ENCODE measurements around the gene ACKR2.

DNA sequence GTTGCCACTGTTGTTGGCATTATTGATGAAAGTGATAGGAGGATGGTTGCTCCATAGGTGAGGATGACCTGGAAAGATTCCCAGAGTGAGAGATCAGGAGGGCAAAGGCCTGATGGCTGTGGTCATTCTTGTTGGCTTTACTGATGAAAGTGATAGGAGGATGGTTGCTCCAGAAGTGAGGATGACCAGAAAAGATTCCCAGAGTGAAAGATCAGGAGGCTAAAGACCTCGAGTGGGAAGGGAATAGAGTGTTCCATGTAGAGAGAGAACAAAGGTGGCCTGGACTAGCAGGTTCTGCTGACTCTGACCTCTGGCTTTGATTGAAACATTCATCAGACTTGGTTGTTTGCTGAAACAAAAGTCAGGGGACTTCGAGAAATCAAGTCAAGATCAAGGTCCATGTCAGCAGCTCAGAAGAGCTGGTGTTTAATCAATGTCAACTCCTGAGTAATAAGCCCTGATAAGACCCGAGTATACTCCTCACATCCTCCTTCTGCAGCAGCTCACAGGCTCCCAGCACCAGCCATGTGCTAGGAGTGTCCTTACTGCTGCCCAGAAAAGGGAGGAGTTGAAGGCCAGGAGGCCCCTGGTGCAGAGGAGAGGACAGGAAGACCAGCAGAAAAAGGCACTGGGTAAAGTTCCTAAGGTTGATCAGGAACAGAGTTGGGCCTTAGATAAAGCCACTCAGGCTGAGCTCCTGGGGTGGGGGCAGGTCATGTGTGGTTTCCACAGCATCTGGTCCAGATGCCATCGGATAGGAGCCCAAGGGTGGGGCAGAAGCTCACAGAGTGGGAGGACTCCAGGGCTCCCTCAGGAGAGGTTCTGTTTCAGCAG is 46.5 kb downstream of the ACKR2 start:
- TF ChIP-seq, protein P1, sequence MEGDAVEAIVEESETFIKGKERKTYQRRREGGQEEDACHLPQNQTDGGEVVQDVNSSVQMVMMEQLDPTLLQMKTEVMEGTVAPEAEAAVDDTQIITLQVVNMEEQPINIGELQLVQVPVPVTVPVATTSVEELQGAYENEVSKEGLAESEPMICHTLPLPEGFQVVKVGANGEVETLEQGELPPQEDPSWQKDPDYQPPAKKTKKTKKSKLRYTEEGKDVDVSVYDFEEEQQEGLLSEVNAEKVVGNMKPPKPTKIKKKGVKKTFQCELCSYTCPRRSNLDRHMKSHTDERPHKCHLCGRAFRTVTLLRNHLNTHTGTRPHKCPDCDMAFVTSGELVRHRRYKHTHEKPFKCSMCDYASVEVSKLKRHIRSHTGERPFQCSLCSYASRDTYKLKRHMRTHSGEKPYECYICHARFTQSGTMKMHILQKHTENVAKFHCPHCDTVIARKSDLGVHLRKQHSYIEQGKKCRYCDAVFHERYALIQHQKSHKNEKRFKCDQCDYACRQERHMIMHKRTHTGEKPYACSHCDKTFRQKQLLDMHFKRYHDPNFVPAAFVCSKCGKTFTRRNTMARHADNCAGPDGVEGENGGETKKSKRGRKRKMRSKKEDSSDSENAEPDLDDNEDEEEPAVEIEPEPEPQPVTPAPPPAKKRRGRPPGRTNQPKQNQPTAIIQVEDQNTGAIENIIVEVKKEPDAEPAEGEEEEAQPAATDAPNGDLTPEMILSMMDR (IDR thresholded peaks at IDR 0.05; ENCODE audit: poor library complexity, severe bottlenecking) = no peak
- no peak for TF ChIP-seq EZH2 (IDR thresholded peaks at IDR 0.05; ENCODE audit: borderline replicate concordance, insufficient read depth, low read length, poor library complexity, severe bottlenecking)

Data from neural cell (in vitro differentiated cells).